Medulla oblongata (tissue), 1 donor: ENCODE results near the gene MYH6.
"Not testable (repeated sequence)": the region's sequence is repeated elsewhere in the genome, so short reads cannot be mapped to it uniquely, and the experiment has no call there.

Source experiments
- DNase-seq: peaks from one replicate; pipeline ENCODE4 v3.0.0-alpha.2; 2015; ENCODE audit errors: extremely low spot score

The MYH6 gene

DNA sequence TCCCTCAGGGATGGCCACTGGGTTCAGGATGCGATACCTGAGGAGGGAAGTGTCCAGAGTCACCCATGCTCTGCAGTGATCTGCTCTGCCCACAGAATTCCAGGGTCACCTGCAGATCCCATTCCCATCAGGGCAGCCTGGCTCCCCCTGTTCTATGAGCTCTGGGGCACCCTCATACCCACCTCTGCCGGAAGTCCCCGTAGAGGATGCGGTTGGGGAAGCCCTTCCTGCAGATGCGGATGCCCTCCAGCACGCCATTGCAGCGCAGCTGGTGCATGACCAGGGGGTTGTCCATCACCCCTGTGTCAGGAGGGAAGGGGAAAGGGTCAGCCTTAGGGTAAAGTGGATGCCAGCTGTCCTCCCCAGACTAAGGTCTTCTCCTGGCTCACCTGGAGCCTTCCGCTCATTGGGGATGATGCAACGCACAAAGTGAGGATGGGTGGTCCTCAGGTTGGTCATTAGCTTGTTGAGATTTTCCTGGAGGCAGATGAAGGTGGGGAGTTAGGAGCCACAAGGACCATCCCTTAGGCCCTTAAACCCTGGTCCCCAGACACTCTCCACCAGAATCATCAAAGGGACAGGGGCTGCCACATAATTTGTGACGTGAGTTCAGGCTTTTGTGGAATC is 11.2 kb downstream of the MYH6 start:
- no peak for DNase-seq

DNA sequence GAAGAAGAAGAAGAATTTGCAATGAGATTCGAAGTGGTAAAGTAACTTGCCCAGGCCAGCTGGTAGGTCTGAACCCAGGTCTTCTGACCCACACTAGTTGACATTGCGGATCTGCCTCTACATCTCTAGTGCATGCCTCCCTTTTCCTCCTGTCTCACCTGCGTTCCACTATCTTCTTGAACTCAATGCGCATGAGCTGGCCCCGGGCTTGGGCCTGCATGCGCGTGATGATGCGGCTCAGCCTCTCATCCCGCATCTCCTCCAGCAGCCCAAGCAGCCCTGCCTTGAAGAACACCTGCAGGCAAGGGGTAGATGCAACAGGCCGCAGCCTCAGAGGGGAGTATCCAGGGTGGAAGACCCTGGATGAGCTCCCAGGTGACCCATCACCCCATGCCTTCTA is 11.9 kb downstream of the MYH6 start:
- DNase-seq: no peak

DNA sequence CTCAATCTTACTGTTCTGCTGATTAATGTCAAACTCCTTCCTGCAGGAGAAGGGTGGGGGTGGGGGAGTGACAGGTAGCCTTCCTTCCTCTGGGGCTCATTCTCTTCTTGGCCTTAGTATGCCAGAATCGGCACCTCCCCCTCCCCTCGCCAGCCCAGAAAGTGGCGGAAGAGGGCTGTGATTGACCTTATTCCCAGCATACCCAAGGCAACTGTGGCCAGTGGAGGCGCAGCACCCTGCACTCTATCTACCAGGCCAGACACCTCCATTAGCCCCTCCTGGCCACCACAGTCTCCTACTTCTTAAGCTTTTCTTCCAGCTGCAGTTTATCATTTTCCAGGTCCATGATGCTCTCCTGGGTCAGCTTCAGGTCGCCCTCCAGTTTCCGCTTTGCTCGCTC is 15.5 kb downstream of the MYH6 start:
- DNase-seq: no peak

DNA sequence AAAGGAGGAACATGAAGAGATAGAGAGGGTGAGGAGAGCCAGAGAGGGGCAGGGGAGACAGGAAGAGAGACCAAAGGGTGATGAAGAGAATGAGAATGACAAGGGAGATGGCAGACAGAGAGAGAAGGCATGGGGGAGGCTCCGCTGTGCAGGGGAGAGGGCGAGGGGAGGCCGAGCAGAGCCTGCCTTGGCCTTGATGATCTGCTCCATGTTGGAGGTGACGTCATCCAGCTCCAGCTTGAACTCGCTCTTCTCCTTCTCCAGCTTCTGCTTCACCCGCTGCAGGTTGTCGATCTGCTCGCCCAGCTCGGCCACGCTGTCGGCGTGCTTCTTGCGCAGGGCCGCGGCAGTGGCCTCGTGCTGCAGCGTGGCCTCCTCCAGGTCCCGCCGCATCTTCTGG is 18.2 kb downstream of the MYH6 start:
- DNase-seq: not testable (repeated sequence)

DNA sequence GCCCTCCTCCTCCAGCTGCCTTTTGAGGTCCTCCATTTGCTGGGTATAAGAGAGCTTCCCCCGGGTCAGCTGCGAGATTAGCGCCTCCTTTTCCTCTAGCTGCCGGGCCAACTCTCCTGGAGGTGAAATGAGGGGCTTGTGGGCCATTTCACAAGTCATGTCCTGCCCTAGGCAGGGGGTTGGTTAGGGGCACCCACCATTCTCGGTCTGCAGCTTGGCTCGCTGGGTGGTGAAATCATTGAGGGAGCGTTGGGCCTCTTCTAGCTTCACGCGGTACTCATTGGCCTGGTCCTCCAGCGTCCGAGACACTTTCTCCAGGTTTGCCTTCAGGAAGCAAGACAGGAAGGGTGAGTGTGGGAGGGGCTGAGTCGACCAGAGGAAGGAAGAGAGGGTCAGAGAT is 18.7 kb downstream of the MYH6 start:
- DNase-seq: no peak

DNA sequence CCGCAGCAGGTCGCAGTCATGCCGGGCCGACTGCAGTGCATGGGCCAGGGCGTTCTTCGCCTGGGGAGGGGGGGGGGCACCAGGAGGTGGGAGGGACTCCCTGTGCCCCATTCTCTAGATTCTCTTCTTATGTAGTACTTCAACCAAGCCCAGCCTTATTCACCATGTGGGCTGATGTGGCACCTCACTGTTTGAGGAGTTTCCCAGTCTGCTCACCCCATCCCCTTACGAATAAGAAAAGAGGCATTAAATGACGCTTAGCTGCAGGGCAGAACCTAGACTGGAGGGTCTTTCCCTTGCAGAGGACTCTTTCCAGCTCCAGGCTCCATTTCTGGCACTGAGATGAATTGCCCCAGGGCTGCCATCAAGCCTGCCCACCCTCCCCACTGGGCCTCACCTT is 19.1 kb downstream of the MYH6 start:
- DNase-seq: no peak

DNA sequence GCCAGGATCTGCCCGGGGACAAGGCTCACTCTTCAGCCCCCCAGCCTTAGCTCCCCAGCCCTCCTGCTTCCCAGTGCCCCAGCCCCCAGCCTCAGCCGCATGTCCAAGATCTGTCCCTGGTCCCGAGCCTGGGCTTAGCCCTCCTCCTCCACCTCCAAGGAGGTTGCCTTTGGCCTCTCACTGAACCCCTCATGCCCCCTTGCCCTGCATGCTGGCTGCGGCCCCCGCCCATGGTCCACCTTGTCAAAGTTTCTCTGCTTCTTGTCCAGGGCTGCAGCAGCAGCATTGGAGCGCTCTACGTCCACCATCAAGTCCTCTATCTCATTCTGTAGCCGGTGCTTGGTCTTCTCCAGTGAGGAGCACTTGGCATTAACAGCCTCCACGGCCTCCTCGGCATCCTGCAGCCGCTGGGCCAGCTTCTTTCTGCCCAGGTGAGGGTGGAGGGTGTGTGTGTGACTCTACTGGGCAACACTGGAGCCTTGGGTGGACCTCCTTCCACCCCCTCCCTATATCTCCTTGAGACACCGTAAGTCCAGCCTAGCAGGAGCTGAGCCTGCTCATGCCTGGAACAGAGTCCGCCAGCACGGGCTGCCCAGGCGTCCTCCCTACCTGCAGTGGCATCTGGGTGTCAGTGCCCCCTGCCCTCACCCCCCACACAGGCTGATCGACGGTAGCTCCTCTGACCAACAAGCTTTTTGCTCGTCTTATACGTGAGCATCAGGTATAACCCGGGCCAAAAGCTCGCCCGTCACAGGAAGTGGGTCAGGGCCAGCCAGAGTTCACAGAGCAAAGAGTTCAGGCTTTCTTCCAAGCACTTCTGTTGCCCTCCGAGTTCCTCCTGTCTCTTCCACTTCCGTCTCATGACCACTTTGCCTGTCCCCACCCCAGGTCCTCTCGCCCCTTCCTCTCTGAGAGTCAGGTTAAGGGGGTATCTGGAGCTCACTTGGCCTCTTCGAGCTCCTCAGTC is 19.9 kb downstream of the MYH6 start:
- DNase-seq: no peak

DNA sequence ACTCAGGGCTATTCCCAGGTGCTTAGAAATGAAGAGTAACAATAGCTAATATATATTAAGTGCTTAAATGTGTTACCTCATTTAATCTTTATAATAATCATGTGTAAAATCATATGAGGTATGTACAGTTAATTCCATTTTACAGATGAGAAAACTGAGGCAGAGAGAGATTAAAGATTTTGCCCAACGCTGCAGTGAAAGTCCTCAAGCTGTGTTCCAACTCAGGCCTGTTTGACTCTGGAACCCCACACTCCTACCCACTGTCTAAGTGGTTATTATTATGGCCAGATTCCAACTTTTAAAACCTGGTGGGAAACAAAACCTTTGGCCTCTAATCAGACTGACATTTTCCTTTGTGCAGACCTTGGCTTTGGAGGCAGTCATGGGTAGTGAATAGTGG is 21.1 kb downstream of the MYH6 start:
- DNase-seq: no peak

DNA sequence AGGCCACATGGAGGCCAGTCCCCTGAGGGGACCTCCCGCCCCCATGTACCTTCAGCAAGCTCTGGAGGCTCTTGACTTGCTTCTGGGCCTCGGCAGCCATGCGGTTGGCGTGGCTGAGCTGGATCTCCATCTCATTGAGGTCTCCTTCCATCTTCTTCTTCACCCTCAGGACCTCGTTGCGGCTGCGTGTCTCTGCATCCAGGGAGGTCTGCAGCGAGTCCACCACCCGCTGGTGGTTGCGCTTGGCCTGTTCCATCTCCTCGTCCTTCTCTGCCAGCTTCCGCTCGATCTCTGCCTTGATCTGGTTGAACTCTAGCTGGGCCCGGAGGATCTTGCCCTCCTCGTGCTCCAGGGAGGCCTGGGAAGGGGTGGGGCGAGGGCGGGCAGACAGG is 21.8 kb downstream of the MYH6 start:
- DNase-seq: not testable (repeated sequence)

DNA sequence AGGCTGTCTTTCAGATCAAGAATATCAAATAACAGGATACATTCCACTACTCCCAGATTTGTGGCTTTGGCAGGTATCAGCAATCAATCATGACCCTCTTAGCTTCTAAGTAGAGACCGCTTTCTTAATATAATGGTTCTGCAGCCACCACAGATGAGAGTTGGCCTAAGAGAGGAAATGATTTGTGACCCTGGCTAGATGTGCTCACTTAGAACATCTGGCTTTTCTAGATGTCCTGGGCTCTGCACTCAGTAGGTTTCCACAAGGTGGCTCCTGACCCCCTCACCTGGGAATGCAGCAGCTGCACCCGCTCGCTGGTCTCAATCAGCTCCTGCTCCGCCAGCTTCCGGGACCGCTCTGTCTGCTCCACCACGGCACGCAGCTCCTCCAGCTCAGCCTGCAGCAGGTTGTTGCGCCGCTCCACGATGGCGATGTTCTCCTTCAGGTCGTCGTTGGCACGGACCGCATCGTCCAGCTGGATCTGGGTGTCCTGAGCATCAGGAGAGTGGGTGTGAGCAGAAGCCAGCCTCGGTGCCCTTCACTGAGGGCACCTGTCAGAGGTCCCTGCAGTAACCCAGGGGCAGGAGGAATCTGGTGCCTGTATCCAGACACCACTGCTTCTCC is 22.3 kb downstream of the MYH6 start:
- no peak for DNase-seq

DNA sequence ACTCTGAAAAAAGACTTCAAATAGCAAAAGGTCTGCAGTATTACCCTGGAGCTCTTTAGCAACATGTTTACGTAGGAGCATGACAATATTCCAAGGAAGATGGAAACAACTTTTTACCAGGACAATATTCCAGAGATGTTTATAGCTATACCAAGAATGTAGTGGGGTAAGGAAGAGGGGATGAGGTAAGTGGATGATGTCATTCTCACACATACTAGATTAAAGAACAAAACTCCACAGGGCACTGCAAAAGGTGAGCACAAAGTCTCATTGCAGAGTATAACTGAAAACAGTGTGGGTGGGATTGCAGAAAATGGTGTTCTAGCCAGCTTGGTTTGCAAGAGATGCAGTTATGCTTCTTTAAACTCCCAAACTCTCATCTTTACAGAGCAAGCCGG is 22.8 kb downstream of the MYH6 start:
- DNase-seq: no peak

DNA sequence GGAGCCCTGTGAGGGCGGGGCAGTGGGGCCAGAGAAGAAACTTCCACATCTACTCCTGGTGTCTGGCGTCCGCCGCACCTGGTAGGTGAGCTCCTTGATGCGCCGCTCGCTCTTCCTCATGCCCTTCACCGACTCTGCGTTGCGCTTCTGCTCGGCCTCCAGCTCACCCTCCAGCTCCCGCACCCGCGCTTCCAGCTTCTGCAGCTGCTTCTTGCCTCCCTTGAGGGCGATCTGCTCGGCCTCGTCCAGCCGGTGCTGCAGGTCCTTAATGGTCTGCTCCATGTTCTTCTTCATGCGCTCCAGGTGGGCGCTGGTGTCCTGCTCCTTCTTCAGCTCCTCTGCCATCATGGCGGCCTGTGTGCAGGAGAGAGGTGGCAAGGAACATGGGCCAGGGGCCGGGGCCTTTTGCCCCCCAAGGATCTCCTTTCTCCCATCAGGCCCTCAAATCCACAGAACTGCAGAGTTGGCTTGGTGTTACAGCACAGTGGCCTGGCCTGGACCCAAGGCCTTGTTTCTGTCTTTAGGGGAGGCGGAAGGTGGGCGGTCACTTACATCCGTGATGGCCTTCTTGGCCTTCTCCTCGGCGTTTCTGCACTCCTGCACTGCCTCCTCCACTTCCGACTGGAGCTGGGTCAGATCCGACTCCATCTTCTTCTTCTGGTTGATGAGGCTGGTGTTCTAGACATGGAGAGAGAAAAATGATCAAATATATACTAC is 23.6 kb downstream of the MYH6 start:
- DNase-seq: no peak

DNA sequence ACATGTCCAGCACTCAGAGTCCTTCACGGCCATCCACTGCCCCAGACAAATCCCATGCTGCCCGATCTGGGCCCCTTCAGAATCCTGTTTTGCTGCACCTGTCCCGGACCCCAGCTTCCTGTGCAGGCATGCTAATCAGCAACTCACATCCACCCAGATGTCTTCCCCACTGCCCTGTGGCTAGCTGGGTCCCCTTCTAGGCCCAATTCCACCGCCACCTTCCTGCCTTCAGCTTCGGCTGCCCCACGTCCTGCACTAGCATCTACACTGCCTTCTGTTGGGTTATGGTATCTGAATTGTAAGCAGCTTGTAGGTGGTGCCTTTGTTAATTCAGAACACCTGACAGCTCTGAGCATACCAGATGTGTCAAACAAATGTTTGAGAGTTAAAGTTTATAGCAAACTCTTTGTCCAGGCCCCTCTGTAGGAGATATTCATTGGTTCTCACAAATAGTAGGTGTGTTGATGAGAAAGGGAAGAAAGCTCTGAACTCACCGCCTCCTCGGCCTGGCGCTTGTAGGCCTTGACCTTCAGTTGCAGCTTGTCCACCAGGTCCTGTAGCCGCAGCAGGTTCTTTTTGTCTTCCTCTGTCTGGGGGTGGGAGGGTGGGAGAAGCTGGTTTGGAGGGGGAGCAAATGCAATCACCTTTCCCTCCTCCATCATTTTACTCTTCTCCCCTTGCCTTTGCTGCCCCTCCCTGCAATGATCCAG is 25.2 kb downstream of the MYH6 start:
- DNase-seq: no peak

DNA sequence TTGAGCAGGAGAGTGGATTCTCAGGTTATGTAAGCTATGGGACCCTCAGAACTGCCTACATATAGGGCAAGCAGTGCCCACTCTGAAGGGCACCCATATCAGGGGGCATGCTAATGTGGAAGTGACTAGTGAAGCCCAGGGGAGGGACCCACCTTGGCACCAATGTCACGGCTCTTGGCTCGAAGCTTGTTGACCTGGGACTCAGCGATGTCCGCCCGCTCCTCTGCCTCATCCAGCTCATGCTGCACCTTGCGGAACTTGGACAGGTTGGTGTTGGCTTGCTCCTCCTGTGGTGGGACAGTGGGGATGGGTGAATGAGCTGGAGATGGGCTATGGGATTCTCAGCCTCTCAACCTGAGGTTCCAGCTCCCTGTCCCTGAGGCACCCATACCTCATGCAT is 25.8 kb downstream of the MYH6 start:
- DNase-seq: no peak

DNA sequence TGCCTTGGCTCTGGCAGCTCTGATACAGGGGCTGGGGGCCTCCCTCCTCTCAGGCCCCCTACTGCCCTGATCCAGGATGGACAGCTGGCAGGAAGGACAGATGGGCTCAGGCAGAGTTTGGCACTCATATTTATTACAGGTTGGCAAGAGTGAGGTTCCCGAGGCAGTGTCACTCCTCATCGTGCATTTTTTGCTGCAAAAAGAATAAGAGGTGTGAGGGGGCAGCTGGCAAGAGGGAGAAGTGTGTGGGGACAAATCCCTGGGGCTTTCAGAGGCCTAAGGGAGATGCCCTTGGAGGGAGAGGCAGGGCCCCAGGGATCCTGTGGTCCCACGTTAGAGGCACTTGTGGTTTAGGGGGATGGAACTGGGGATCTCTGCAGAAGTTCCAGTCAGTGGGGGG is 26.2 kb downstream of the MYH6 start:
- DNase-seq: no peak

DNA sequence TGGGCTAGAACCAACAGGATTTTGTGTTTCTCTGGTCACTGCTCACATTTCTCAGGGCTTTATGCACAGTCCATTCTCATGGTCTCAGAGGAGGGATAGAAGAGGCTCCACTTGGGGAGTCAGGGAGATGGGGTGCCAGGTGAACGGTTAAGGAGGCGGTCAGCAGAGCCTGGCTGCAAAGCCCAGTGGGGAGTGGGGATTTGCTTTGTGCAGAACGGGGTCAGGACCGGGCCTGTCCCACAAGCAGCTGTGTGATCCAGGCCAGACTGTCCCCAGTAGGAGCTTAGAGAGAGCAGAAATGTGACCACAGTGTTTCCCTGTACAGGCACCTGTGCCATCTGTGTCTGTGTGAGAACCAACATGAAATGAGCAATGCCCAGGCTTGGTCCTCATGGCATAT is 27.1 kb downstream of the MYH6 start:
- DNase-seq: no peak

DNA sequence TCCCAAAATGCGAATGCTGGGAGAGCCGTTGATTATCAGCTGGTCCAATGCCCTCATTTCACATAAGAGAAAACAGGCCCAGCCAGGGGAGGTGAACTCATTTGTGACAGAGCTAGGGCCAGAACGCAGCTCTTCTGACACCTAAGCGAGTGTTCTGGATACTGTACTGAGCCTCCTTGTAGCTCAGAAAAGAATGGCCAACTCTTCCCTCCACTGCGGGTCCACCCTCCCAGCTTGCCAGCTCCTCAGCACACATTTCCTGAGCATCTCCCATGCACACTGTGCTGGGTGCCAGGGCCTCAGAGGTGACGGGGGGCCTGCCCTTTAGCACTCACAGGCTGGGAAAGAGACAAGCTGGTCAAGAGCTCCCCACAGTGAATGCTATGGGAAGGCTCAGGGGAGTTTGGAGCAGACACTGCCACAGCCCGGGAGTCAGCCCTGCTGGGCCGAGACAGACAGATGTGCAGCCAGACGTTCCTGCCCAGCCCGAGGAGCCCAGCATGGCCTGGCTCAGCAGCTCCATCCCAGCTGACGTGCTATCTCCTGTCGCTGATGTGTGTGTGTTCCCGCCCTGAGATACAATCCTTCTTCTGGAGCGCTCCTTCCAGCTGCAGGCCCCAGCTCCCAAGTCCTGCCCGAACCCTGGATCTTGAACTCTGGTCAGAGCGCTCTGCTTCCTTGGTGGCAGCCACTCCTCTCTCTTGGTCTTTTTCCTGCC is 27.7 kb downstream of the MYH6 start:
- peak; percentile 45 for DNase-seq

DNA sequence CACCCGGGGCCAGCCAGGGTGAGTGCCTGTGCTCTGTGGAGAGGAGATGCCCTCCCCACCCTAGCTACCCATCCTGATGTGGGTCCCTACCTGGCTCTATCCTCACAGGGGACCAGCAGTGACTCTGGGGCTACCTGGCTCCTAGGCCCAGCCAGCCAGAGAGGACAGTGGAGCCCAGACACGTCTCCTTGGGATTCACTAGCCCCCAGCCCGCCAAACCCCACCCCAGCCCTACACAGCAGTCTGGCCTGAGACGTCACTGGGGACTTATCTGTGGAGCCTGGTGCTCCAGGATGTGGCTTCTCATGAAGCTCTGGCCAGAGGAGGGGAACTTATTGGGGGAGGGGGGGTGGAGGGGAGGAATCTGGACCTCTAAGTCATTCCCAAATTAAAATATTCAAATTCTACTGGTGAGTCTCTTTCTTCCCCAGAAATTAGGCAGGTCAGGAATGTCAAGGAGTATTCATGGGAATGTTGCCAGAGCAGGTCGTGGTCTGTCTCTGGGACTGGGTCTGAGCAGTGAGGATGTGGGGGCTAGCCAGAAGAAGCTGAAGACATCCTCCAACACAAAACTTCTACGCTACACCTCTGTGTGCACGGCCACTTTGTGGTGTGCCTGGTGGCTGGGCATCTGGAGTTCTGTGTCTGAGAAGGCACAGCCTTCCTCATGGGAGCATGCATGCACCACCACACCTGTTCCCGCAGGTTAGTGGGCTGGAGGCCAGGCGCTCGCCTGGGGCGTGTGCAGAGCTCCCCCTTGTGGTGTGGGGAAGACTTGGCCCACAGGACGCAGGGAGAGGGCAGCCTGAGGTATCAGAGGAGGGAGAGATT is 28.5 kb downstream of the MYH6 start:
- DNase-seq: peak; percentile 66

DNA sequence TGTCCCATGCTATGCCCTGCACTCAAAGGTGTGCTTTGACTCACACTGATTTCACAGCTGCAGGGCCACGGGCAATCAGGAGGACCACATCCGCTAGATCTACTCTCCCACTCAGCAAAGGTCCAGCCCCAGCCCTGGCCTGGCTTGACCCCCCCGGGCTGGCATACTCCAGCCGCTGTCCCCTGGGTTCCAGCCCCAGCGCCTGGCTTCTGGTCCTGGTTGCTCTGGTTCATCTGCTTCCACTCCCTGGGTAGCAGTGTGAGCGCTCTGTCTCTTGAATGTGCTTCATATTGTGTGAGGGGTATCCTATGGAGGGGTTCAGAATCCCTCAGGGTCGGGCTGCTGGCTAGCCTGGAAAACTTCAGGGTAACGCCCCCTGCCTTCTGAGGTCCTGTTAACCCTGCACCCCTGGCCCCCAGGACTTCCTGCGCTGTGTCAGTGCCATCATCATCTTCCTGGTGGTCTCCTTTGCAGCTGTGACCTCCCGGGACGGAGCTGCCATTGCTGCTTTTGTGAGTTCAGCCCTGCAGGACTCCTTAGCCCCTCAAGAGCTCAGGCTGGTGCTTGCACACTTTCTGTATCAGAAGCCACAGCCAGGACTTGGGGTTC is 29.4 kb downstream of the MYH6 start:
- DNase-seq: no peak
